Measurements from ENCODE around the gene DOK4. TPM values are rescaled to one million over a fixed set of nuclear protein-coding genes. Genes with fewer than 3 reads are reported as not detected.

The DOK4 gene
- total and polyA plus RNA-seq, 2 experiments from 2014 or later: 106 to 112 TPM

DNA sequence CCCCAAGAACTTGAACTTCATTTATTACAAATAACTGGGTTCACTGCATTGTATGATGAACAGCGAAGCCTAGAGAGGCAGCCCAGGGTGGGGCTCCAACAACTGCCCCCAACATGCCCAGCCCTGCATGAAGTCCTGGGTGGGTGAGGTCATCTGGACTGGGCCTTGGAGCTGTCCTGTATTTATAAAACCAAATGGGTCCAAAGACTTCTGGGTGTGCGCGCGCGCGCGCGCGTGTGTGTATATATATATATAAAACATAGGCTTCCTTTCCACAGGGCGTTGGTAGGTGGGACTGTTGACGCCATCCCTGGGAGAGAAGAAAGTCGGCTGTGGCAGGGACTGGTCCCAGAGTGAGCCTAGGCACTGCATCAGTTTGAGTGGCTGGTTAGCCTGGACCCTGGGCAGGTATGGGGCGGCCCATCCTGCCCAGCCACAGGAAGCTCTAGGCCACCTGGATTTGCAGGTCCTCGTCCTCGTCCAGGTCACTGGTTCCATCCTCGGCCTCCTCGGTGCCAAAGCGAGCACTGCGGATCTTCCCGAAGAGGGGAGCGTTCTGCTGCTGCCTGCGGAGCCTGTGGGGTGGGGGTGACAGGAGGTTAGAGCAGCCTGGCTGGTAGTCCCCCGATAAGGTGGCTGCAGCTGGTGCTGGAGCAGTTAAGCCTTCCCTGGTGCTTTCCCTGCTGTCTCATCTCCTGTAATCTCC is 26.2 kb upstream of the DOK4 start:
- no peaks in the 10 kb centered on the region for H4K20me1 ChIP-seq (ENCODE audit: insufficient read depth, poor library complexity, severe bottlenecking)
- H3K27me3 ChIP-seq: no peaks in the 10 kb centered on the region
- H3K4me1 ChIP-seq (ENCODE audit: insufficient read depth): peaks cover 48% of the 10 kb centered on the region
- no peaks in the 10 kb centered on the region for H3K9me2 ChIP-seq (replicated peaks; ENCODE audit: insufficient read depth)
- peak; percentile 3 for DNase-seq (ENCODE audit: low spot score)
- no peaks in the 10 kb centered on the region for H3K36me3 ChIP-seq (replicated peaks; ENCODE audit: insufficient read depth, low read depth)
- 94% methylated on average over 23 of the region's 23 CpGs for WGBS (ENCODE audit: low lambda C conversion rate, missing lambda C conversion rate)
- H3K4me3 ChIP-seq: no peak overlapping the region
- H3K9me3 ChIP-seq (ENCODE audit: low read depth): no peaks in the 10 kb centered on the region
- H2AFZ ChIP-seq: no peak overlapping the region
- TF ChIP-seq, protein P1, sequence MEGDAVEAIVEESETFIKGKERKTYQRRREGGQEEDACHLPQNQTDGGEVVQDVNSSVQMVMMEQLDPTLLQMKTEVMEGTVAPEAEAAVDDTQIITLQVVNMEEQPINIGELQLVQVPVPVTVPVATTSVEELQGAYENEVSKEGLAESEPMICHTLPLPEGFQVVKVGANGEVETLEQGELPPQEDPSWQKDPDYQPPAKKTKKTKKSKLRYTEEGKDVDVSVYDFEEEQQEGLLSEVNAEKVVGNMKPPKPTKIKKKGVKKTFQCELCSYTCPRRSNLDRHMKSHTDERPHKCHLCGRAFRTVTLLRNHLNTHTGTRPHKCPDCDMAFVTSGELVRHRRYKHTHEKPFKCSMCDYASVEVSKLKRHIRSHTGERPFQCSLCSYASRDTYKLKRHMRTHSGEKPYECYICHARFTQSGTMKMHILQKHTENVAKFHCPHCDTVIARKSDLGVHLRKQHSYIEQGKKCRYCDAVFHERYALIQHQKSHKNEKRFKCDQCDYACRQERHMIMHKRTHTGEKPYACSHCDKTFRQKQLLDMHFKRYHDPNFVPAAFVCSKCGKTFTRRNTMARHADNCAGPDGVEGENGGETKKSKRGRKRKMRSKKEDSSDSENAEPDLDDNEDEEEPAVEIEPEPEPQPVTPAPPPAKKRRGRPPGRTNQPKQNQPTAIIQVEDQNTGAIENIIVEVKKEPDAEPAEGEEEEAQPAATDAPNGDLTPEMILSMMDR (IDR thresholded peaks at IDR 0.05; ENCODE audit: poor library complexity): no peak
- TF ChIP-seq EZH2 (IDR thresholded peaks at IDR 0.05; ENCODE audit: borderline replicate concordance): no peak
- peak overlapping the region; percentile 48 for H3K4me2 ChIP-seq
- H3K79me2 ChIP-seq: no peaks in the 10 kb centered on the region
- peak overlapping the region; percentile 92 for H3K27ac ChIP-seq

DNA sequence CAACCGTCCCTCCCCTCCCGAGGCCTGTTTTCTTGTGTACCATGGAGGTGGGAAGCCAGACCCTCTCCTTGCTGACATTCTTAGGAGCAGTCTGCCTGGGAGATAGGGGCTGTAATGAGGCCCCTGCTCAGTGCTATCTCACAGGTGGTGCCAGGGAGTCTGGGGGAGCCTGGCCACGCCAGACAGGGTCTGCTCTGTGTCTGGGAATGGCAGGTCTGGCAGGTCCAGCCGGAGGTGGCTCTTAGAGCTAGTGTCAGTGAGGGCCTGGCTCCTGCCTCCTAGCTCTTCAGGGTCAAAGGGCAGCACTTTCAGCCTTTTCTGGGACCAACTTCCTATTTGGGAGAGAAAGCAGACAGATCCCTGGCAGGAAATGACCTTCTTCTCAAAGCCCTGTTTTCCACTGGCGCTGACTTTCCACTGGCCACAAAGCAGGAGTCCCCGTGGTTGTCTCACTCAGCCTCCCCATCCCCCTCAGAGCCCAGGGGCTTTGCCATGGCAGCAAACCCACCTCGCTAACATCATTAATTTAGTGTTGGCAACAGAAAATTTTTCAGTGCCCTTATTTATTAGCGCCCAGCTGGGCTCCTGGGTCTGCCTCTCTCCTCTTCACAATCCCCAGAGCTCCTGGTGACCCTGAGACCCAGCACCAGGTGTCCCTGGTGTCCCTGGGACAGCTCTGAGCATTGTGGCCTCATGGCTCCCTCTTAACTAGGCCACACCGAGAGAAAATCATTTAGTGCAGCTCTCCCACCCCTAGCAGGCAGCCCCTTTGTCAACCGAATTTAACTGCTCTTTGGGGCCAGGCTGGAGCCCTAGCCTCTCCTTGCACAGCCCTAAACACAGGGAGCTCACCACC is 24.0 kb upstream of the DOK4 start:
- no peaks in the 10 kb centered on the region for H3K9me3 ChIP-seq (ENCODE audit: low read depth)
- H3K4me2 ChIP-seq: no peak overlapping the region
- peaks cover 50% of the 10 kb centered on the region for H3K4me1 ChIP-seq (ENCODE audit: insufficient read depth)
- H3K4me3 ChIP-seq: no peak overlapping the region
- H3K36me3 ChIP-seq (replicated peaks; ENCODE audit: insufficient read depth, low read depth): no peaks in the 10 kb centered on the region
- TF ChIP-seq EZH2phosphoT487 (IDR thresholded peaks at IDR 0.05; ENCODE audit: low read depth, severe bottlenecking, unreplicated experiment) (no peak), EZH2 (IDR thresholded peaks at IDR 0.05; ENCODE audit: borderline replicate concordance) (no peak)
- TF ChIP-seq, protein P1 (IDR thresholded peaks at IDR 0.05; ENCODE audit: poor library complexity): no peak
- peak; percentile 23 for DNase-seq (ENCODE audit: low spot score)
- peak overlapping the region; percentile 61 for H3K27ac ChIP-seq
- H4K20me1 ChIP-seq (ENCODE audit: insufficient read depth, poor library complexity, severe bottlenecking): no peaks in the 10 kb centered on the region
- no peaks in the 10 kb centered on the region for H3K27me3 ChIP-seq
- no peaks in the 10 kb centered on the region for H3K9me2 ChIP-seq (replicated peaks; ENCODE audit: insufficient read depth)
- H2AFZ ChIP-seq: no peak overlapping the region
- no peaks in the 10 kb centered on the region for H3K79me2 ChIP-seq
- 39% methylated on average over 10 of the region's 10 CpGs for WGBS (ENCODE audit: low lambda C conversion rate, missing lambda C conversion rate)

DNA sequence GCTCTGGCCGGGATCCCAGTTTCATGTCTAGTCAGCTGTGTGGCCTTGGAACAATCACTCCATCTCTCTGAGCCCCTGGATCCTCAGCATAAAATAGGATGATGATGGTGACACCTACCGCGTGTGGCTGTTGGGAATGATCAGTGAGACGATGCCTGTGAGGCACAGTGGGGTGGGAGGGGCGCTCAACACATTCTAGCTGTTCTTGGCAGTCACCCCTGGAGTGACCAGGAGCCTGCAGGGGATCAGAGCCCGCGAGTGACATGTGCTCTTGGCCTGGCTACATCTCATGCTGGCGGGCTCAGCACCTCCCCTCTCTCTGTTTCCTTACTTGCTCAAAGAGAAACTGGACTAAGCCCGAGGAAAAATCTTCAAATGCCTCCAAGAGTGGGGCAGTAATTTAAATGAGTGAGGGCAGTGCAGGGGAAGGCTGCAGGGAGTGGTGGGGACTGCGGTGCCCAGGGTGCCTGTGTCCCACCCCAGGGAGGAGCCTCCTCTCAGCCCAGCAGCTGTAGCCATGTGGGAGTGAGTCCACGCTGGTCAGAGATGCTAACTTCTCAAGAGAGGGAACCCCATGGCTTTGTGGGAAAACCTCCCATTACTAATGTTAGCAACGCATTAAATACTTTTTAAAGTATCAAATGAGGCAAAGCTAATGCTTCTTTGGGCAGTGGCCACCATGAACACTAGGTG is 23.1 kb upstream of the DOK4 start:
- Histone ChIP-seq H3K79me2 (no peaks in the 10 kb centered on the region), H3K9me3 (ENCODE audit: low read depth) (no peaks in the 10 kb centered on the region), H3K4me2 (no peak overlapping the region), H3K4me1 (ENCODE audit: insufficient read depth) (peaks cover 42% of the 10 kb centered on the region), H3K9me2 (replicated peaks; ENCODE audit: insufficient read depth) (no peaks in the 10 kb centered on the region), H4K20me1 (ENCODE audit: insufficient read depth, poor library complexity, severe bottlenecking) (no peaks in the 10 kb centered on the region), H3K27me3 (no peaks in the 10 kb centered on the region), H3K27ac (peak overlapping the region; percentile 61), H2AFZ (no peak overlapping the region), H3K36me3 (replicated peaks; ENCODE audit: insufficient read depth, low read depth) (no peaks in the 10 kb centered on the region), H3K4me3 (no peak overlapping the region)
- peak; percentile 8 for DNase-seq (ENCODE audit: low spot score)
- TF ChIP-seq EZH2 (IDR thresholded peaks at IDR 0.05; ENCODE audit: borderline replicate concordance) (no peak), EZH2phosphoT487 (IDR thresholded peaks at IDR 0.05; ENCODE audit: low read depth, severe bottlenecking, unreplicated experiment) (no peak)
- TF ChIP-seq, protein P1 (IDR thresholded peaks at IDR 0.05; ENCODE audit: poor library complexity): no peak
- 80% methylated on average over 12 of the region's 12 CpGs for WGBS (ENCODE audit: low lambda C conversion rate, missing lambda C conversion rate)

All from hepatocyte (in vitro differentiated cells).